HepG2 (cell line): ENCODE results near the gene MPV17L2. TPM values are rescaled to one million over a fixed set of nuclear protein-coding genes. Genes with fewer than 3 reads are reported as not detected.
A peak's percentile ranks its signal among the peaks of the same experiment; 100 is the strongest.

ENCODE experiments used
- ATAC-seq: fragments of 200-7000 bp; cut with Tn5 transposase; 3 replicates; pipeline ENCODE4 v1.9.1; 2020; ENCODE audit warnings: mild to moderate bottlenecking, moderate library complexity
- BruUV-seq: library from RNA; stranded (reverse); fragments of 400-500 nt; replicated peaks from 2 replicates; lab custom pipeline; 2021; lab: Mats Ljungman, UMichigan
- CTCF ChIA-PET: fragments of 300-600 bp; formaldehyde crosslinking; extraction: SDS; loops from one replicate; lab custom pipeline; 2021; ENCODE audit warnings: low total read pairs, inconsistent platforms, low intra/inter-chr PET ratio; lab: Yijun Ruan, JAX
- POLR2A ChIA-PET: fragments of 350-600 bp; sonication (Branson Sonifier 250); formaldehyde crosslinking; loops from one replicate; lab custom pipeline; 2020; ENCODE audit warnings: antibody characterized with exemption, inconsistent platforms; lab: Yijun Ruan, JAX
- DNase-seq: peaks from one replicate; pipeline ENCODE4 v3.0.0-alpha.2; 2015; ENCODE audit warnings: low spot score
- FAIRE-seq: peaks from 3 replicates; lab custom pipeline; 2011; peaks lifted over from hg19 to GRCh38; lab: Jason Lieb, UNC
- H2AFZ ChIP-seq: one replicate; pipeline ENCODE4 v1.6.1; 2011; ENCODE audit warnings: low read length, inconsistent platforms
- H3K27ac ChIP-seq: fragments of 300-600 bp; 3 replicates; pipeline ENCODE4 v1.8.0; 2011; ENCODE audit warnings: mixed run types, mild to moderate bottlenecking, mixed read lengths, low read length, inconsistent platforms; ENCODE audit not compliant: insufficient read depth; ENCODE audit errors: extremely low read length
- H3K27me3 ChIP-seq, 2 experiments: fragments of 200-600 bp in 1 of 2; 2 replicates in 1 of 2; 3 replicates in 1 of 2; pipeline versions ENCODE4 v1.6.0 to v1.8.0; 2011; ENCODE audit warnings: low read length in 2 of 2, mild to moderate bottlenecking in 2 of 2, moderate library complexity in 2 of 2, inconsistent platforms in 1 of 2; ENCODE audit not compliant: insufficient read depth in 2 of 2, control insufficient read depth in 1 of 2
- H3K36me3 ChIP-seq, 2 experiments: fragments of 200-600 bp in 1 of 2; replicated peaks in 1 of 2; 2 replicates in 1 of 2; 3 replicates in 1 of 2; pipeline versions ENCODE4 v1.5.1 to v1.8.0; 2011; ENCODE audit warnings: low read length in 2 of 2, inconsistent platforms in 1 of 2; ENCODE audit not compliant: insufficient read depth in 2 of 2, control insufficient read depth in 1 of 2
- H3K4me1 ChIP-seq: 2 replicates; pipeline ENCODE4 v1.5.1; 2012; ENCODE audit warnings: low read length, inconsistent platforms; ENCODE audit not compliant: insufficient read depth
- H3K4me2 ChIP-seq: 2 replicates; pipeline ENCODE4 v1.6.0; 2011; ENCODE audit warnings: low read depth, low read length, inconsistent platforms
- H3K4me3 ChIP-seq, 3 experiments: fragments of 200-600 bp in 1 of 3; sonication (generic), shearing (Covaris generic) in 1 of 3; replicated peaks in 1 of 3; 2 replicates each; pipeline ENCODE4 v1.5.1; 2011 to 2016; ENCODE audit warnings: low read length in 3 of 3, inconsistent platforms in 2 of 3, low read depth in 2 of 3, mild to moderate bottlenecking in 2 of 3, control low read depth in 1 of 3, mixed read lengths in 1 of 3; ENCODE audit not compliant: insufficient read depth in 1 of 3
- H3K79me2 ChIP-seq: one replicate; pipeline ENCODE4 v1.6.1; 2011; ENCODE audit warnings: low read length, inconsistent platforms; ENCODE audit not compliant: insufficient read depth
- H3K9ac ChIP-seq: 2 replicates; pipeline ENCODE4 v1.6.0; 2011; ENCODE audit warnings: mild to moderate bottlenecking, low read depth, low read length, inconsistent platforms; ENCODE audit not compliant: insufficient read depth
- H3K9me3 ChIP-seq: 2 replicates; pipeline ENCODE4 v1.5.1; 2012; ENCODE audit warnings: mild to moderate bottlenecking, low read length
- H4K20me1 ChIP-seq: 2 replicates; pipeline ENCODE4 v1.6.0; 2011; ENCODE audit warnings: inconsistent platforms, mild to moderate bottlenecking, low read length, moderate library complexity; ENCODE audit not compliant: insufficient read depth
- ASH2L ChIP-seq: fragments of 300-600, 200-600 bp; sonication (generic); IDR thresholded peaks from 2 replicates; pipeline ENCODE4 v1.7.0; 2017; ENCODE audit warnings: low read depth, mild to moderate bottlenecking, moderate library complexity, mixed read lengths, low read length; ENCODE audit not compliant: insufficient read length
- CBFB ChIP-seq: sonication (generic); formaldehyde crosslinking; IDR thresholded peaks from 2 replicates; pipeline ENCODE4 v1.4.0; 2020; ENCODE audit warnings: missing genetic modification reagents
- CREM ChIP-seq, 2 experiments: sonication (generic) in 1 of 2; formaldehyde crosslinking in 1 of 2; IDR thresholded peaks; 2 replicates each; pipeline versions ENCODE4 v1.4.0 to v1.6.1; 2016 to 2020; ENCODE audit warnings: antibody characterized with exemption in 1 of 2, mild to moderate bottlenecking in 1 of 2, missing genetic modification reagents in 1 of 2
- EZH2 ChIP-seq: conservative IDR thresholded peaks from 2 replicates; pipeline ENCODE4 v1.6.1; 2012; ENCODE audit warnings: mild to moderate bottlenecking, low read depth, low read length, moderate library complexity
- GTF2F1 ChIP-seq: fragments of 150-350 bp; IDR thresholded peaks from 2 replicates; pipeline ENCODE4 v1.6.1; 2014; ENCODE audit warnings: low read length
- HNRNPL ChIP-seq: fragments of 200-400 bp; formaldehyde crosslinking; IDR thresholded peaks from 2 replicates; pipeline ENCODE4 v1.6.1; 2017; ENCODE audit warnings: mild to moderate bottlenecking, low read depth, low read length
- HOXD1 ChIP-seq: sonication (generic); formaldehyde crosslinking; IDR thresholded peaks from 2 replicates; pipeline ENCODE4 v1.5.0; 2020; ENCODE audit warnings: missing genetic modification reagents
- JUN ChIP-seq: sonication (generic); formaldehyde crosslinking; IDR thresholded peaks from 2 replicates; pipeline ENCODE4 v1.4.0; 2020; ENCODE audit warnings: mild to moderate bottlenecking, missing genetic modification reagents
- LBX2 ChIP-seq: sonication (generic); formaldehyde crosslinking; IDR thresholded peaks from 2 replicates; pipeline ENCODE4 v1.5.0; 2020; ENCODE audit warnings: missing genetic modification reagents, mild to moderate bottlenecking, borderline replicate concordance
- MBD4 ChIP-seq: IDR thresholded peaks from 2 replicates; pipeline ENCODE4 v1.6.1; 2012; ENCODE audit warnings: low read length, inconsistent platforms, borderline replicate concordance
- NFIC ChIP-seq: IDR thresholded peaks from 2 replicates; pipeline ENCODE4 v1.6.1; 2012; ENCODE audit warnings: mild to moderate bottlenecking, low read length, inconsistent platforms
- ONECUT2 ChIP-seq: sonication (generic); formaldehyde crosslinking; IDR thresholded peaks from 2 replicates; pipeline ENCODE4 v1.4.0; 2020; ENCODE audit warnings: missing genetic modification reagents
- RBM22 ChIP-seq: fragments of 200-400 bp; formaldehyde crosslinking; optimal IDR thresholded peaks from 2 replicates; pipeline ENCODE3; 2017; ENCODE audit warnings: mild to moderate bottlenecking, low read length, moderate library complexity
- TCF7L2 ChIP-seq: IDR thresholded peaks from 2 replicates; pipeline ENCODE4 v1.6.1; 2011; ENCODE audit warnings: mild to moderate bottlenecking, low read depth, low read length, moderate library complexity
- TRIM22 ChIP-seq: fragments of 450-650 bp; IDR thresholded peaks from 2 replicates; pipeline ENCODE4 v1.6.1; 2017
- YEATS2 ChIP-seq: sonication (generic); formaldehyde crosslinking; IDR thresholded peaks from 2 replicates; pipeline ENCODE4 v1.4.0; 2020; ENCODE audit warnings: missing genetic modification reagents, borderline replicate concordance
- ZNF496 ChIP-seq: sonication (generic); formaldehyde crosslinking; IDR thresholded peaks from 2 replicates; pipeline ENCODE4 v1.8.1; 2023; ENCODE audit warnings: mild to moderate bottlenecking, moderate library complexity, missing genetic modification reagents; ENCODE audit not compliant: insufficient replicate concordance
- ZNF512B ChIP-seq: sonication (generic); formaldehyde crosslinking; IDR thresholded peaks from 2 replicates; pipeline ENCODE4 v1.5.1; 2020; ENCODE audit warnings: missing genetic modification reagents, mild to moderate bottlenecking, borderline replicate concordance
- ZNF598 ChIP-seq: sonication (generic); formaldehyde crosslinking; IDR thresholded peaks from 2 replicates; pipeline ENCODE4 v1.5.1; 2020; ENCODE audit warnings: mild to moderate bottlenecking, missing genetic modification reagents, borderline replicate concordance
- ZNF83 ChIP-seq: sonication (generic); formaldehyde crosslinking; IDR thresholded peaks from 2 replicates; pipeline ENCODE4 v1.4.0; 2020; ENCODE audit warnings: missing genetic modification reagents, mild to moderate bottlenecking, borderline replicate concordance
- WGBS: methylation state at CpG from one replicate; pipeline ENCODE4 v1.1.6; 2017; ENCODE audit warnings: low lambda C conversion rate; 5-methylcytosine and 5-hydroxymethylcytosine counted together
- in situ Hi-C: cut with HindIII; loops from 2 replicates; pipeline ENCODE4 v1.10.0; 2017; ENCODE audit warnings: low pct_unique_long_range_greater_than_20kb; ENCODE audit not compliant: extremely low pct_ligation_motif_present
- intact Hi-C: fragments of 100-400 bp; cut with micrococcal nuclease; formaldehyde crosslinking; loops from one replicate; pipeline ENCODE4 v1.10.0; 2022; ENCODE audit not compliant: unreplicated experiment
- polyA plus RNA-seq, 8 experiments: library from polyadenylated mRNA; depleted of rRNA in 3 of 8; stranded (reverse) in 7 of 8; unstranded in 1 of 8; fragments of >200 nt; fragmentation: Illumina TruSeq in 4 of 8; extraction: Trizol in 4 of 8; gene quantifications; 2 replicates each; pipeline versions ENCODE4 v1.2.1 to v1.2.3, GENCODE V29; 2011 to 2016; ENCODE audit warnings: low read depth in 4 of 8, missing spikeins in 1 of 8, mixed read lengths in 1 of 8; ENCODE audit not compliant: insufficient read depth in 1 of 8
- total RNA-seq, 5 experiments: library from RNA; depleted of rRNA; stranded (reverse); fragments of >200 nt; fragmentation: Illumina TruSeq; extraction: Trizol; gene quantifications; 2 replicates each; pipeline ENCODE4 v1.2.3, GENCODE V29; 2016; ENCODE audit warnings: low read depth in 1 of 5

The MPV17L2 gene
- total and polyA plus RNA-seq, 2 of the 13 experiments (the other 11 are each of a cell fraction or from before 2014, with no cell fraction given), result 13.6 to 16.7 TPM

GRCh38 chr19:18156841-18157464 is 36.1 kb upstream of the MPV17L2 start:
- ChIA-PET POLR2A (no interaction called here), CTCF (no interaction called here)
- no peak overlapping the region for H2AFZ ChIP-seq
- peak overlapping the region; percentile 57 for H3K27ac ChIP-seq
- H3K9ac ChIP-seq, result peak overlapping the region; percentile 34; the same call in 1 of the 2 replicates
- no peaks in the 10 kb centered on the region for H3K9me3 ChIP-seq
- H3K79me2 ChIP-seq, result peaks cover 18% of the 10 kb centered on the region
- ATAC-seq (no peak), FAIRE-seq (no peak), DNase-seq (peak; percentile 63)
- H3K4me1 ChIP-seq, result peaks cover 45% of the 10 kb centered on the region
- H3K4me3 ChIP-seq, result no peak overlapping the region
- intact Hi-C loops, result no loop called here
- WGBS, result 56% methylated on average over 13 of the region's 22 CpGs
- H3K4me2 ChIP-seq, result peak overlapping the region; percentile 55
- BruUV-seq, result TSS peak; percentile 35
- peaks cover 12 to 23% of the 10 kb centered on the region in 2 experiments for H3K36me3 ChIP-seq
- in situ Hi-C loops, result no loop called here
- H3K27me3 ChIP-seq, result no peaks in the 10 kb centered on the region; a peak in 1 of 5 replicates
- 0 out of 2 replicates have a peak, but pooled peaks cover 11% of the 10 kb centered on the region for H4K20me1 ChIP-seq
- TF ChIP-seq ZNF496 (CRISPR knock-in tag) (no peak), TRIM22 (no peak), TCF7L2 (no peak), EZH2 (no peak), JUN (CRISPR knock-in tag) (no peak), YEATS2 (CRISPR knock-in tag) (peak; percentile 49; the same call in 1 of the 2 replicates), GTF2F1 (no peak), CBFB (no peak), CREM (IDR thresholded peaks at IDR 0.05) (no peak), CREM (CRISPR knock-in tag; IDR thresholded peaks at IDR 0.05) (no peak), NFIC (no peak), ZNF83 (CRISPR knock-in tag) (no peak), RBM22 (no peak), HOXD1 (CRISPR knock-in tag) (no peak), ASH2L (no peak), HNRNPL (peak; percentile 66; the same call in 1 of the 2 replicates), ZNF598 (CRISPR knock-in tag) (0 out of 2 replicates have a peak, but pooled peaks have one; percentile 30), ZNF512B (CRISPR knock-in tag) (no peak), MBD4 (no peak), LBX2 (no peak), ONECUT2 (CRISPR knock-in tag) (no peak)
